Ammon's horn (tissue), 1 donor: ENCODE data around the gene CSF1R.
A peak's percentile ranks its signal among the peaks of the same experiment; 100 is the strongest.

Experiments used
- DNase-seq: peaks from one replicate; pipeline ENCODE4 v3.0.0-alpha.2; 2016; ENCODE audit warnings: low spot score

The CSF1R gene

DNA sequence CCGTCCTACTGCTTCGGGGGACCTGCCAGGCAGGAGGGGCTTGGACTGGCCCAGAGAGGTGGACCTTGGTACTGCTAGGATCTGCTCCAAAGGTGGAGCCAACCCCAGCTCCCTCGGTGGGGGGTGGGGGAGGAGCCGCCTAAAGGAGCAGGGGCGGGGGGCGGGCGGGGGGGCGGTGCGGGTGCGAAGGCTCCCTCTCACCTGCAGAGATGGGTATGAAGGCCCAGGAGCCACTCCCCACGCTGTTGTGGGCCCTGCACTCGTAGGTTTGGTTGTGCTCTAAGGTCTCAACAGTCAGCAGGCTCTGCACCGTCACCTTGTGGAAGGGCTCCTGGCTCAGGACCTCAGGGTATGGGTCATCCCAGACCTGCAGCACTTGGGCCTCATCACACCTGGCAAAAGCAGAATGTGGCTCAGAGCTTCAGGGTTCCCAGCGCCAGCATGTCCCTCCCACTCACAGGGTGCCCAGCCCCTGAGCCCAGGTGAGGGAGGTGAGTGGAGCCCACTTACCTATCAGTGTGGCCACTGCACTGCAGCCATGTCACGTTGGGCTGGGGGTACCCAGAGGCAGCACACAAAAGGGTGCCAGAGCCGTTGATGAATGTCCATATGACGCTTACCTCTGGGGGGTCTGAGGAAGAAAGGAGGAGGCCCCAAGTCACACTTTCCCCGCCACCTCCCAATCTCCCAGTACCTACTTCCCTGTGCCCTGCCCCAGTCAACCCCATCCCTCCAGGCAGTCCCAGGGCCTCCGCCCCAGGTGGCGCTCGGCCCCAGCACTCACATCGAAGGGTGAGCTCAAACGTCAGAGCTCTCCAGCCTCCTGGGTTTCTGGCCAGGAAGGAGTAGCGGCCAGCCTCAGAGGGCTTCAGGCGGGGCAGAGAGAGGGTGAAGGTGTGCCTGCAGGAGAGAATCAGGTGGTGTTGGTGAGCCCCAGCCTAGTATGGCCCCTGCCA is 16.4 kb downstream of the CSF1R start:
- DNase-seq: no peak

GRCh38 chr5:150068961-150069645 is 17.3 kb downstream of the CSF1R start:
- no peak for DNase-seq

- DNase-seq: no peak
Observed at GRCh38 chr5:150068472-150068871, 17.9 kb downstream of the CSF1R start.

GRCh38 chr5:150068071-150068470 is 18.3 kb downstream of the CSF1R start:
- no peak for DNase-seq

DNA sequence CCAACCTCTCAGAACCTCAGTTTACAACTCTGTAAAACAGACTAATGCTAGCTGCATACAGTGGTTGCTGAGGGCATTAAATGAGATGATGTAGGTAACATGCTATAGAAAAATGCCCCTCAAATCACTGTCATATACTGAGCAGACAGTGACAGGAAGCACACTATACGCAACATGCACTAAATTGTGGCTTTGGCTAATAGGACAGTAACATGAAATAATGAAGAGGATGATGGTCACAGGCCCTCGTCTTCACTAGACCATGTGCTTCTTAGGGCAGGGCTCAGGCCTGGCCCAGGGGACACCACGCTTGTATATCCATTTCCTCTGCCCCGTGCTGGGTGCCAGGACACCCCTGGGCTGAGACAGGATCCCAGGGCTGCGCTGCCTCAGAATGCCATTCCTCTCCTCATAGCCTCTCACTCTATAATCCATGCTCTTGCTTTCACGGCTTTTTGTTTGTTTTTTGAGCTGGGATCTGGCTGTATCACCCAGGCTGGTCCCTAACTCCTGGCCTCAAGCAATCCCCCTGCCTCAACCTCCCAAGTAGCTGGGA is 18.9 kb downstream of the CSF1R start:
- no peak for DNase-seq

- no peak for DNase-seq
Observed at GRCh38 chr5:150066901-150067396, 19.4 kb downstream of the CSF1R start.

GRCh38 chr5:150066436-150066835 is 19.9 kb downstream of the CSF1R start:
- DNase-seq: no peak

DNA sequence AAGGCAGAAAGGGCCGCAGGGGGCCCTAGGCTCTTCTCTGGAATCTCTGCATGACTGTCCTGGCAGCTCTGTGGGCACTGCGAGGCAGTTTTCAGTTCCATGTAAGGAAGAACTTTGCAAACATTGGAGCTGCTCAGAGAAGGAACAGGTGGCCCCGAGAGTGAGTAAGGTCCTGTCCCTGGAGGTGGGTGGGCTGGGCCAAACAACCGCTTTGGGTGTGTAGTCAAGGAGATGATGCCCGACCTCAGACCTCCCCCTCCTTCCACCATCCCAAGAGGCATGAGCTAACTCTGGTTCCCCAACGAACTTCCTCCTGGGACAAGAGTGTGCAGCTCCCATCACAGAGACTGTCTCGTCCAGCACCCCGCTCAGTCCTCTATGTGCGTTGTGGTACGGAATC is 20.5 kb downstream of the CSF1R start:
- DNase-seq: no peak

DNA sequence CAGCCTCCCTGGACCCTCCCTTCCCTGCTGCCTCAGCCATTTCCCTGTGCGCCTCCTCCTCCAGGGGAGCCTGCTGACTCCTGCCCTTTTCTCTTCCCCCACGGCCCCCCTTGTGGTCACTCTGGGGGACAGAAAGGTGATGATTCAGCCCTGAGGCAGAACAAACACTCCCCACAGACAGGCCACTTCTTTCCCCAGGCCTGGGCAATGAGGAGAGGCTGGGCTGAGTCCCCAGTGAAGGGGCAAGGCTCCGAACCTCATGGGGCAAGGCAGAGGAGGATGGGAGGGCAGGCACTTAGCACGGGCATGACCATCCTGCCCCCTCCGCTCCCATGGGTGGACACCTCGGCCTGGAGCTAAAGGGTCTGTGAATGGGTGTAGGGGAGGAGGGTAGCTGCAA is 21.0 kb downstream of the CSF1R start:
- peak; percentile 59 for DNase-seq

GRCh38 chr5:150064681-150065220 is 21.6 kb downstream of the CSF1R start:
- DNase-seq: no peak

DNA sequence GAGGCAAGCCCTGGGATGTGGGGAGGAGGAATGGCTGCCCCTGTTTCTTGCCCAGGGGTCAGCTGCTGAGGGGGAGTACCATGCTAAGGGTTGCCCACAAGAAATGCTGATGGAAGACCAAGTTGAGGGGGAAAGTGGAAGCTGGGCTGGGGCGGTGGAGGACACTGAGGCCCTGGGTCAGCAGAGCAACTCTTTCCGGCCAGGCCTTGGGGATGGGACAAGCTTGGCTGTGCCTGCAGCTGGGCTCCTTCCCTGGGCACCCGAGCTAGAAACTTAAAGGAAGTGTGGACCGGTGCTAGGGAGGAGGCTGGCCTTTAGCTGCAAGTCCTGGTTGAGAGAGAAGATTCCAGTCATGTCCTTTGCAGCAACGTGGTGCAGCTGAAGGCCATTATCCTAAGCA is 22.7 kb downstream of the CSF1R start:
- no peak for DNase-seq

DNA sequence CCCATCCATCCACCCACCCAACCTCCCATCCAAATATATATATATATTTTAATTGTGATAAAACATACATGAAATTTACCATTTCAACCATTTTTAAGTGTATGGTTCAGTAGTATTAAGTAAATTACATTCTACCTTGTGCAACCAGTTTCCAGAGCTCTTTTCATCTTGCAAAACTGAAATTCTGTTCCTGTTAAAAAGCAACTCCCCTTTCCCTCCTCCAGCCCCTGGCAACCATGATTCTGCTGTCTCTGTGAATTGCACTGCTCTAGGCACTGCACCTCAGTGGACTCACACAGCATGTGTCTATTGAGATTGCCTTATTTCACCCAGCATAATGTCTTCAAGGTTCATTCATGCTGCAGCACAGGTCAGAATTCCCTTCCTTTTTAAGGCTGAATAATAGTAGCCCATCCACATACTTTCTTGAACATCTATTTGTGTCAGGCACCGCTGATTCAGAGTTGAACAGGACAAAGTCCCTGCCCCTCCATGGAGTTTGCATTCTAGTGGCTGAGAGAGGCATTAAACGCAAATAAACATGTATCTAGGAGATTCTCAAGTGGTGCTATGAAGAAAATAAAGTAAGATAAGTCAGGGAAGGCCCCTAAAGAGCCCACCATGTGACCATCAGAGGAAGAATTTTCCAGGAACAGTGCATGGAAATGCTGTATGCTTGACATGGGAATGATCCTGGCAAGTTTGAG is 24.0 kb downstream of the CSF1R start:
- DNase-seq: no peak

- no peak for DNase-seq
Observed at GRCh38 chr5:150061538-150061995, 24.8 kb downstream of the CSF1R start.

DNA sequence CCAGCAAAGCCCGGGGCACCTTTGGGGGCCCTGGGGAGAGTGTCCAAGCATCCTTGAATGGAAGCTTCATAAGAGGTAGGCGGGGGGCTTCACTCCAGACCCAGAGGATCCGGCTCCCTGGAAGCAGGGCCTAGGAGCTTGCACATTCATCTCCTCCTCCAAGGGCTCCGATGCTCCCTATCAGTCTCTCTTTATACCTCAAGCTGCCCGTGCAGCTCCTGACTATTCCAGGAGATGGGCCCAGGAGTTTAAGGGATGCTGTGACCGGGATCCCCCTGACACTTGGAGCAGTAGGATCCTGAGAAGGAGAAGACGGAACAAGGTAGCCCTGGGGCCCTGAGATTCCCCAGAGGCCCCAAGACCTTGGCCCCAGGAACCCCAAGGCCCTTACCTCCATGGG is 25.9 kb downstream of the CSF1R start:
- no peak for DNase-seq

- no peak for DNase-seq
Observed at GRCh38 chr5:150059623-150060022, 26.7 kb downstream of the CSF1R start.

- DNase-seq: peak; percentile 80
Observed at GRCh38 chr5:150058480-150059126, 27.8 kb downstream of the CSF1R start.

GRCh38 chr5:150057996-150058395 is 28.4 kb downstream of the CSF1R start:
- no peak for DNase-seq

GRCh38 chr5:150057511-150057910 is 28.8 kb downstream of the CSF1R start:
- DNase-seq: no peak

DNA sequence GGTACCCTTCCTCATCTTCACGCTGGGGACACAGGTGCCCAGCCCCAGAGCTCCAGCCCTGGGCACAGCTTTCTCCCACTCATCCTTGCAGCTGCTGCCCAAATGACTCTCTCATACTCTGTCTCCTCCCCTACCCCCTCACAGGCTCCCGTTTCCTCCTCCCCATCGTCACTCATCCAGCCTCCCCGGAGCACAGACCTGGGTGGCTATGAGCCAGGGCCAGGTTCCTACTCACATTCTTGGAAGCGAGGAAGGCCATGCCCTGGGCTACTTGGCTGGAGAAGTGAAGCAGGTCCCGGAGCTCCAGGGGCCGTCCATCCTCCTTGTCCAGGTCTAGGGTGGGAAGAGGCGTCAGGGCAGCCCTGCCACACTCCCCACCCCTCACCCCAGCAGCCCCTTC is 29.3 kb downstream of the CSF1R start:
- DNase-seq: no peak

GRCh38 chr5:150056075-150056443 is 30.3 kb downstream of the CSF1R start:
- DNase-seq: no peak

- no peak for DNase-seq
Observed at GRCh38 chr5:150055326-150056074, 30.9 kb downstream of the CSF1R start.
